NCI-H226 (cell line): ENCODE data around the gene DHRS3.
"Not testable (repeated sequence)": the region's sequence is repeated elsewhere in the genome, so short reads cannot be mapped to it uniquely, and the experiment has no call there.

Experiments used
- DNase-seq: peaks from one replicate; pipeline ENCODE4 v3.0.0-alpha.2; 2015

Gene DHRS3

DNA sequence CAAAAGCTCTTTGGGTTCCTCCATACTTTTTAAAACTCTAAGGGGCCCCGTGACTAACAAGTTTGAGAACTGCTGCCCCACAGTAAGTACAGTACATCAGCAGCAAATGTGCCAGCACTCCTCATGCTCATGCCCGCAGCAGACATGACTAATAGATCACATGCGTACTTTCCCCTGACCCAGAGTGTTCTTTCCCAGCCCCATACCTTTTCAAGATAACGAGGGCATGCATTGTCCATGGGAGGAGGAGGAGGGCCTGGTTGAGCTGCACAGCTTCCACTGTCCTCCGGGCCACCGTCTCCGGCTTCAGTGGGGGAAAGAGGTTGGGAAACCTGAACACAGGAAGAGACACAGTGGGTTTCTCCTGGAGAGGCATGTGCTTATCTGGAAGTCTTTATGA is 45.5 kb downstream of the DHRS3 start:
- peak; percentile 96 for DNase-seq

DNA sequence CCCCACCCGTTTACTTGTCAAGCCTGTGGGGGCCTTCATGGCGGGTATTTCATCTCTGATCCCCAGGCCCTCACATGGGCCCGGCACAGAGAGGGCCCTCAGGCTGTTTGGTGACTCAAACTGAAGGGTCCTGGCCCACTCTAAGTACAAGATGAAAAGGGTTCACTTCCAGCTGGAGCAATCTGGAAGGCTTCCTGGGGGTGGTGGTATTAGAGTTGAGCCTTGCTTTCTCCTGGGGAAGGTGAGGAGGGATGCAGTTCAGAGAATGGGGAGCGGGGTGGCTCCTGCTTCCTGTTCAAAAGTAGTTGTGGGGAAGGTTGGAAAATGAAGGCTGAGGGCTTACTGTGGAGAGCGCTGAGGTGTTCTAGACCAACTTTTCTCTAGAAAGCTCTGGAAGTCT is 47.7 kb downstream of the DHRS3 start:
- no peak for DNase-seq

DNA sequence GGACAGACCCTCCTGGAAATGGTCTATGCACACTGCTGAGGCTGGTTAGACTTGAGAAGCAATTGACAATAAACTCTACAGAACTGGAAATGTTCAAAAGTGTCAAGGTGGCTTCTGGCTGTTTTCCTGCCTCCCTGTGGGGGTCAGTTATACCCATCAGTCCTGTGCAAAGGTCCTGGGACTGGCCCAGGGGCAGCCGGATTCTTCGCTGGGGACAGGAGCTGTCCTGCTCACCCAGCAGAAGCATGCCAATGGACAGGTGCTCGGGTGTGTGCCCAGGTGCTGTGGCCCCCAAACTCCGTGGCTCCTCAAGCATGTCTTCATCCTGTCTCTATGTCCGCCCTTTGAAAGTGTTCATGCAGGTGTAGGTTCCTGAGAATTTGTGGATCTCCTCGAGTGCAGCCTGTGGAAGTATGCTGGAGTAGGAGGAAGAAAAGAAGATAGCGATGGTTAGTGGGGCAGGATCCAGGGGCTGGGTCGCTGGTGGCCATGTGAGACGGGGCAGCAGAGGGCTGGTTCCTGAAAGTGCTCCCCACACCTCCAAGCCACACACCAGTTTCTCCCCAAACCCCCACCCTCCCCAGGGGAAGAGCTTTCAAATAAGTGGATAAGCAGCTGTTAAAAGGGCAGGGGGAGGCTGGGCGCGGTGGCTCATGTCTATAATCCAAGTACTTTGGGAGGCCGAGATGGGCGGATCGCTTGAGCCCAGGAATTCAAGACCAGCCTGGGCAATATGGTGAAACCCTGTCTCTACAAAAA is 49.8 kb downstream of the DHRS3 start:
- no peak for DNase-seq

DNA sequence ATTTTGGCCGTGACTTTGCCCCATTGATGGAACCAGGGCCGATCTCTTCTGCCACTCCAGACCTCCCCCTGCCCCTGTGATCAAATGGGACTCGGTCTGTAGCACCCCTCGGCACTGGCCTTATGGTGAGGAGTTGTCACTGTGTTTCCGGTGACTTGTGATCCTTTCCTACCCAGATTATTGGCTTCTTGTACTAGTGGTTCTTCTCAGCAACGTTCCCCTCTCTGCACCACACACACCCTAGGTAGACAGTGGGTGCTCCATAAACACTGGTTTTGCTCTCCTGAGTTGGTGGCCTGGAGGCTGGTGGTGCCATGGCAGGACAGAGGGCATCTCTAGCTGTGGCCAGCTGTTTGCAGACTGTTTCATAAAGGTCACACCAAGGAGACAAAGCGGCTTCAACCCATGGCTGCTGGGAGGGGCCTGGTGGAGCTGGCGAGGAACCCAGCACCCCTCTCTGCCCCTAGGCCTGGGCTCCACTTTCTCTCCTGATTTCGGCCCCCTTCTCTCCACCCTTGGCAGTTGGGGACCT is 50.7 kb downstream of the DHRS3 start:
- no peak for DNase-seq

DNA sequence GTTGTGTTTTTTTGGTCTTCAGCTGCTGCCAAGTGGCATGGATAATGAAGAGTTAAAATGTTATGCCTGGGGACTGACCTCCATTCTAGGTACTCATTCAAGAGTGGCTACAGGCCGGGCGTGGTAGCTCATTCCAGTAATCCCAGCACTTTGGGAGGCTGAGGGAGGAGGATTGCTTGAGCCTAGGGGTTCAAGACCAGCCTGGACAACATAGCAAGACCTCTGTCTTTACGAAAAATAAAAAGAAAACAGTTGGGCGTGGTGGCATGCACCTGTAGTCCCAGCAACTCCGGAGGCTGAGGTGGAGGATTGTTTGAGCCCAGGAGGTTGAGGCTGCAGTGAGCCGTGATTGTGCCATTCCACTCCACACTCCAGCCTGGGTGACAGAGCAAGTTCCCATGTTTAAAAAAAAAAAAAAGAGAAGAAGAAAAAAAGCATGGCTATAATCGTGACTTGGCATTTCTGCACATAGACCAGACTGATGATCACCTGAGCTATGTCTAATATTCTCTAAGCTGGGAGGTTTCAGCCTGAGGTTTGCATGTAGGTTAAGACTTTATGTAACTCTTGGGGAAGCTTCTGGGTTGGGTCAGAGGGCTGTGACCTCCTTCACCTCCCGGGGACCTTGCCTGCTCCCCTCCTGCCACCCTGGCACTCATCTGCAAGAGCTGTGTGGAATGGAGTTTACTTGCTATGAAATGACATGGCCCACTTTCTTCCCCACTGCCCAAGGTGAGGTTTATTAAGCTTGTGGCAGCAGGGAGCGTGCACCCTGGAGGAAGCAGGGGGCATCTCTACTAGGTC is 51.3 kb downstream of the DHRS3 start:
- DNase-seq, result no peak

DNA sequence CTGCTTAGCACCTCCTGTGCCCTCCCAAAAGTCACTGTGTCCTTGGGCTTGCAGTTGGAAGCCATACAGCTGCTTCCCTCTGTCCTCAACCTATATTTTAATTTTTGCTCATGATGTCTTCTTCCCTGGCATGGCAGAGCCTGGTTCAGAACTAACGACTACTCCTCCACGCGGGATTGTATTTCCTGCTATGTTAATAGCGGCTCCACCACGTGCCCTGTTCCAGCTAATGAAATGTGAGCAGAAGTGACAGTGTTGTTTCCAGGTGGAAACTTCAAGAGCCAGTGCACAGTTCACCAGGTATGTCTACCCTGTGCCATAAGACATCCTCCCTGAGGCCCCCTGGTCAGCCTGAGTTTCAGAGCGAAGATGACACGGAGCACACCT is 52.1 kb downstream of the DHRS3 start:
- DNase-seq, result no peak

DNA sequence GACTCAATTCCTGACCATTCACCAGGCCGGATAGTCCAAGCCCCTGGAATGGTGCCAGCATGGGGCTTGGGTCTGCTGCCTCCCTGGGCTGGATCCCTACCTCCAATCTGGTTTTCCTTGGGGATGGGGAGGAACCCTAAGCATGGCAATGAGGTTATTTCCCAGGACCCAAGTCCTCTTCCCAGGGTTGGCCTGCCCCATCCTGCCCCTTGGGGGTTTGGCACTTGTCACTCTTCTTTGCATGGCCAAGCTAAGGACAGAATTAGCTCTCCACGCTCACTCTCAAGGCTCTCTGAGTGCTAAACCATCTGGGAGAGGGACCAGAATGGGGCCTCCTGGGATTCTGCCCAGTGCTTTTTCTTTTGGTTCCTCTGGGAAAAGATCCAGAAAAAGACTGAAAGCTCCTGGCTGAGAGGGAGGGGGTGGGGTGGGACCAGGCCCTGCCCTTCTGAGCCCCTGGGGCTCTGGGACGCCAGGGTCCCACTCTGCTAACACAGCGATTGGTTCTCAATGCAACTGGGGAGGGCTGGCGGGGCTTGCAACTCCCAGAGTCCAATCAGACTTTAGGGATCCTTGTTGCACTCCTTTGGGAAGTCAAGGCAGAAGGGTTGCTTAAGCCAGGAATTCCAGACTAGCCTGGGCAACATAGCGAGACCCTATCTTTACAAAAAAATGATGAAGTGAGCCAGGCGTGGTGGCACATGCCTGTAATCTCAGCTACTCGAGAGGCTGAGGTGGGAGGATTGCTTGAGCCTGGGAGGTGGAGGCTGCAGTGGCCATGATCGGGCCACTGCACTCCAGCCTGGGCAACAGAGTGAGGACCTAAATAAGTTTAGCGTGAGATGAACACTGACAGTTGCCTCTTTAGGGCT is 52.7 kb downstream of the DHRS3 start:
- DNase-seq, result no peak

DNA sequence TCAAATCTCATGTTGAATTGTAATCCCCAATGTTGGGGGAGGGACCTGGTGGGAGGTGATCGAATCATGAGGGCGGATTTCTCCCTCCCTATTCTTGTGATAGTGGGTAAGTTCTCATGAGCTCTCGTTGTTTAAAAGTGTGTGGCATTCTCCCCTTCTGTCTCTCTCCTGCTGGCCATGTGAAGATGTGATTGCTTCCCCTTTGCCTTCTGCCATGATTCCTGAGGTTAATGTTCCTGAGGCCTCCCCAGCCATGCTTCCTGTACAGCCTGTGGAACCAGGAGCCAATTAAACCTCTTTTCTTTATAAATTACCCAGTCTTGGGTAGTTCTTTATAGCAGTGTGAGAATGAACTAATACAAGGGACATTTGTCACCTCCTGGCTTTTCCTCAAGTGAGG is 53.8 kb downstream of the DHRS3 start:
- not testable (repeated sequence) for DNase-seq

DNA sequence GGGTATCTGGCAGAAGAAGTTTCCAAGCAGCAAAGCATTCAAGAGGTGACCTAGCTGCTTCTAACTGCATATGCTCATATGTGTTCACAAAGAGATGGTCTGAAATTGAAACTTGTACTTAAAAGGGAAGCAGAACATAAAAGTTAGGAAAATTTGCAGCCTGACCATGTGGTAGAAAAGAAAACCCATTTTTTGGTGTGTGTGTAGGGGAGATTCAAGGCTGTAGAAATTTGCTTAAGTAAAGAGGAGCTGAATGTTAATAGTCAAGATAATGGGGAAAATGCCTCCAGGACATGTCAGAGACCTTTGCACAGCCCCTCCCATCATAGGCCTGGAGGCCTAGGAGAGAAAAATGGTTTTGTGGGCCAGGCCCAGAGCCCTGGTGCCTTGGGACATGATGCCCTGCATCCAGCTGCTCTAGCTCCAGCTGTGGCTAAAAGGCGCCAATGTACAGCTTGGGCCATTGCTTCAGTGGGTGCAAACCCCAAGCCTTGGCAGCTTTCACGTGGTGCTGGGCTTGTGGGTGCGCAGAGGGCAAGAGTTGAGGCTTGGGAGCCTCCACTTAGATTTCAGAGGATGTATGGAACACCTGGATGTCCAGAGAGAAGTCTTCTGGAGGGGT is 54.9 kb downstream of the DHRS3 start:
- DNase-seq, result no peak

DNA sequence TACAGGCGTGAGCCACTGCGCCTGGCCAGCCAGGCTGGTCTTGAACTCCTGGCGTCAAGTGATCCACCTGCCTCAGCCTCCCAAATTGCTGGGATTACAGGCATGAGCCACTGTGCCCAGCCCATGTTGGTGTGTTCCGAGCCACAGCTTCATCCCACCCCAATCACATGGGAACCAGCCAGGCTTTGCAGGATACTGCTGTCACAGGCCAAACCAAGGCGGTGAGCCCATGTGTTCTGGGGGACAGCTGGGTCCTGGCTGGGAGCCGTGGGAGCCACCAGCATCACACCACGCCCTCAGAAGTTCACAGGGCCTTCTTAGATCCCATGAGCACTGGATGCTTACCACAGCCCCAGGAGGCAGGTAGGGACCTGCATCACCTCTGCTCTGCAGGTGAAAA is 56.9 kb downstream of the DHRS3 start:
- DNase-seq, result no peak

DNA sequence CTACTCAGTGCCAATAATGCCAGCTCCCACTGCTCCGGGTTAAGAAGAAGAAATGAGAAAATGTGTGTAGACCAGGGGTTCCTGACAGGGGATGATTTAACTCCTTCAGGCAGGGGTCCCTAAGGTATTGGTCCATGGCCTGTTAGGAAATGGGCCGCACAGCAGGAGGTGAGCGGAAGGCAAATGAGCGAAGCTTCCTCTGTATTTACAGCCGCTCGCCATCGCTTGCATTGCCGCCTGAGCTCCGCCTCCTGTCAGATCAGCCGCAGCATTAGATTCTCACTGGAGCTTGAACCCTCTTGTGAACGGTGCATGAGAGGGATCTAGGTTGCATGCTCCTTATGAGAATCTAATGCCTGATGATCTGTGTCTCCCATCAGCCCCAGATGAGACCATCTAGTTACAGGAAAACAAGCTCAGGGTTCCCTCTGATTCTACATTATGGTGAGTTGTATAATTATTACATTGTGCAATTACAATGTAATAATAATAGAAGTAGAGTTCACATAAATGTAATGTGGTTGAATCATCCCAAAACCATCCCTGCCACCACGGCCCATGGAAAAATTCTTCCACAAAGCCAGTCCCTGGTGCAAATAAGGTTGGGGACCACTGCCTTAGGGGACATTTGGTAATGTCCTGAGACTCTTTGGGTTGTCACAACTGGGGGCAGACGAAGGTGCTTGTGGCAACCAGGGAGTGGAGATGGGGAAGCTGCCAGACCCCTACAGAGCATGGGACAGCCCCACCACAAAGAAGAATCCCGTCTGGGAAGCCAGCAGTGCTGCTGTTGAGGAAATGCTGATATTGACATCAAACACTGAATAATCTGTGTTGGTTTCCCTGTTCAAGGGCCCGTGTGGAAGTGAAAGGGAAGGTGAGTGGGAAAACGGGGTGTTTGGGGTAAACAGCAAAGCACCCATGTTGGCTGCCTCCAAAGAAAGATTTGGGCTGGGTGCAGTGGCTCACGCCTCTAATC is 60.8 kb downstream of the DHRS3 start:
- DNase-seq, result no peak

DNA sequence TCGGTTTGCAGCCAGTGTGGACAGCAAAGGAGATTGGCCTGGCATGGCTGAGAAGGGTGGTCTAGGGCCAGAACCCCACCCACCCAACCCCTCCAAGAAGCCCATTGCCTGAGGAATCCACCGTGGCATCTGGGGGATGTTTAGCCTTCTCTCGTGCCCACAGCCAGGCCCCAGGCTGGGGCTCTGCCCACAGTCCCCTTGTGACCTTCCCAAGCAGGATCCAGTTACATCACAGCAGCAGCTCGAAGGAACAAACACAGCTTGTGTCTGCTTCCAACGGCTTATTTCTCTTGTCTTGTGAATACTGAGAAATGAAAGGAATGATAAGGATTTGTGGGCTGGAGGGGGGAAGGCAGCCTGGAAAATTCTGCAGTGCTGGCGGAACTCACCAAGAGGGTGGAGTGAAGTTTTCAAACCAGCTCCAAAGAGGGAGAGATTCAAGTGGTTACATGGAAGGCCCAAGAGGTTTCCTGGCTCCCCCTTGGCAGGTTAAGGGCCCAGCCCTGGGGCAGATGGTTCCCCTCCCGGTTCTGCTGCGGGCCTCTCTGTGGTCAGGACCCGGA is 61.6 kb downstream of the DHRS3 start:
- DNase-seq, result peak; percentile 91

DNA sequence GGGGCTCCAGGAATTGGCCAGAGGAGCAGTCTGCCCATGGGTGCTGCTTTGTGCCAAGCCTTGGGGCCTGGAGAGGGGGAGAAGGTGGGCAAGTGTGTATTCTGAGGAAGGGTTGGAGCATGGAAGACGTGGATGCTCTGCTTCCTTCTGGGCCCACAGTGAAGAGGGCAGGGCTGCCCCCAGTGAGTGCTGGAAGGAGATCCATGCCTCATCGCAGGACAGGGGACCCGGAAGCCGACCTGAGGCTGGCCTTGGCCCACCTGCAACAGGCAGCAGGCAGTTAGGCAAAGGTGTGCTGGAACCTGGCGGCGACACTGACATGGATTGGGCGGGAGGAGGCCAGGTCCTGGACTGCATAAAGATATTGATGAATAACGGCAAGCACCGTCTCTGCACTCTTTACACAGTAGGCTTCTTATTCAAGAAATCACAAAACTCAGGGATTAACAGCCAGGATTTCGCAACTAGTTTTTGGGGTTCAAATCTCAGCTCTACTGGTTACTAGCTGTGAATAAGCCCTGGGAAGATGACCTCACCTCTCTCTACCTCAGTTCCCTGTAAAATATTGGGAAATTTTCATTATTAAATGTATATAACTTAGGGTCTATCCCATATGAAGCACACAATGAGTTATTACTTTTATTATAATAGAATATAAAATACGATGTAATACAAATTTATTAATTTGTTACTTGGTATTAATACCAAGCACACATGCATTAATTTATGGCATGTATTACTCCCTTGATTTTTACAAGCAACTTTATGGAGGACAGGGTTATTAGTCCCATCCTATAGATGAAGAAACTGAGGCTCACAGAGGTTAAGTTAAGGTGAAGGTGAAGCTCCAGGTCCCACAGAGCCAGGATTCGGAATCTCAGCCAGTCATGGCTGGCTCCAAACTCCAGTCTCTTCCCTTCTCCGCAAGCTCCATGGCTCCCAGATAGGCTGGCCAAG is 62.3 kb downstream of the DHRS3 start:
- DNase-seq, result no peak

DNA sequence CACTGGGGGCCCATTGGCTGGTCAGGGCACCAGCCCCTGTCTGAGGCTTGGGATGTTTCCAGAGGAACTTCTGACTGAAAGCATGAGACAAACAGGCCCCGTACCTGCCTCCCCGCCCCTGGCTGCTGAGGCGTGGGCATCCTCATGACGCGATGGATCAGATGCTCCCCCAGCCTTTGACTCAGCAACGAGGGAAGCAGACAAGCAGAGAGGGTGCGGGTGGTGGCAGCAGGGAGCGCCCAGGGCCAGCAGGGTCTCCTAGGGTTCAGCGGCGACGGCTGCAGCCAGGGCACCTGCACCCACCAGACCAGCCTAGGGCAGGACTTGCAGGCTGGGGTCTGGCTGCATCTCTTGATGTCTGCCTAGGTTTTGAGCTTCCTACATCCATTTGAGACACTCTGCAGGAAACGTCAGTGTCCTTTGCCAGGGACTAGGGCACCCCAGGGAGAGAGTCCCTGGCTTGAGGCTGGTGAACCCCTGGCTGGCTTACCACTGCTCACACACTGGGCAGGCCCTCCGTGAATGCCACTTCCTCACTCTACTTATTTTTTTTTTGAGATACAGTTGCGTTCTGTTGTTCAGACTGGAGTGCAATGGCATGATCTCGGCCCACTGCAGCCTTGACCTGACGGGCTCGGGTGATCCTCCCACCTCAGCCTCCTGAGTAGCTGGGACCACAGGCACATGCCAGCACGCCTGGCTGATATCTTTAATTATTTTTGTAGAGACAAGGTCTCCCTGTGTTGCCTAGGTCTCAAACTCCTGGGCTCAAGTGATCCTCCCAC is 63.3 kb downstream of the DHRS3 start:
- DNase-seq, result no peak

DNA sequence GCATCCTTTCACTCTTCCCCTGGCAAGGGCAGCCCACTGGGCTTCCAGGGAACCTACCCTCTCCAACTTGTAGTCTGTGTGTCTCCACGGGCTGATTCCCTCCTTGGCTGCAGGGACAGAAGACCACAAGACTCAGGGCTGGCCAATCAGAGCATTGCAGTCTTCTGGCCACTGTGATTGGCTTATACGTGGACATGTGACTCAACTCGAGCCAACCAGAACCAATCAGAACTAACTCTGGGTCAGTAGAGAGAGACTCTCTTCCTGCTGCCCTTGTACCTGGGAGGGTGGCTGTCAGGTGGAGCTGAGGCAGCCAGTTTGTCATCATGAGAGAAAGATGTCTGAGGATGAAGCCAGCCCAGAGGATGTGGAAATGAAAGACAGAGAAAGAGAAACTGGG is 64.0 kb downstream of the DHRS3 start:
- no peak for DNase-seq

DNA sequence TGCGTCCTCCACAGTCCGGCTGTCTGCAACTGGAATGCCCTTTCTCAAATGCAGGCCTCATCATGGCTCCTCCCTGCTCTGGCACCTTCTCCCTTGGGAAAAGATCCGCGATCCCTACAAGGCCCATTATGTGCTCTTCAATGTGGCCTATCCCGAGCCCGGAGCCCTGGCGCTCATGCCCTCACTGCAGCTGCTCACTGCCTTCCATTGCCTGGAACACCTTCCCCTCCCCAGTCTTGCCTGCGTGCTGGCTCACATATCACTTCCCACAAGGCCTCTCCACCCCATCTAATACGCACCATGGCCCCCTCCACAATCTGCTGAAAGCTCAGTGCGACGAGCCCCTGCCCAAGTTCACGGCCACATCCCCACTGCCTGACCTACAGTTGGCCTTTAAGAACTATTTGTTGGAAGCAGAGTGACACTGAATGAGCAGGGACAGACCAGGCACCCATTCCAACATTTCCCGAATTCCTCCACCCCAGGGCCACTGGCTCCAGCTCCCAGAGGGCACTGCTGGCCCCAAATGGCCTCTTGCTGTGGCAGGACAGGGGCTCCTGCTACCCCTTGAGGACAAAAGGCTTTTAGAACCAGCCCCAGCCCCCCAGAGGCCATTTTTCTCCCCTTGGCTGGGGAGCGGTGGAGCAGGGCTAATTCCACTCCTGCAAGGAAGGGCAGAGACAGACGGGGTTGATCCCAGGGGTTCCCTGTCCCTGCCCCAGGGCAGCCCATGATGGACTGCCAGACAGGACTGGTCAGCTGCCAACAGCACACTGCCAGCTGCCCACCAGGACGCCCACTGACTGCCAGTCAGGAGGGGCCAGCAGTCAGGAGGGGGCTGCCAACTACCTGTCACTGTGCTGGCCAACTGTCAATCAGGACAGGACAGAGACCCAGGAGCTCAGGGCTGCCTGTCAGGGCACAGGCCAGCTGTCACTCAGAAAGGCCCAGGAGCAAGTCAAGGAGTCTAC is 64.8 kb downstream of the DHRS3 start:
- DNase-seq, result no peak

DNA sequence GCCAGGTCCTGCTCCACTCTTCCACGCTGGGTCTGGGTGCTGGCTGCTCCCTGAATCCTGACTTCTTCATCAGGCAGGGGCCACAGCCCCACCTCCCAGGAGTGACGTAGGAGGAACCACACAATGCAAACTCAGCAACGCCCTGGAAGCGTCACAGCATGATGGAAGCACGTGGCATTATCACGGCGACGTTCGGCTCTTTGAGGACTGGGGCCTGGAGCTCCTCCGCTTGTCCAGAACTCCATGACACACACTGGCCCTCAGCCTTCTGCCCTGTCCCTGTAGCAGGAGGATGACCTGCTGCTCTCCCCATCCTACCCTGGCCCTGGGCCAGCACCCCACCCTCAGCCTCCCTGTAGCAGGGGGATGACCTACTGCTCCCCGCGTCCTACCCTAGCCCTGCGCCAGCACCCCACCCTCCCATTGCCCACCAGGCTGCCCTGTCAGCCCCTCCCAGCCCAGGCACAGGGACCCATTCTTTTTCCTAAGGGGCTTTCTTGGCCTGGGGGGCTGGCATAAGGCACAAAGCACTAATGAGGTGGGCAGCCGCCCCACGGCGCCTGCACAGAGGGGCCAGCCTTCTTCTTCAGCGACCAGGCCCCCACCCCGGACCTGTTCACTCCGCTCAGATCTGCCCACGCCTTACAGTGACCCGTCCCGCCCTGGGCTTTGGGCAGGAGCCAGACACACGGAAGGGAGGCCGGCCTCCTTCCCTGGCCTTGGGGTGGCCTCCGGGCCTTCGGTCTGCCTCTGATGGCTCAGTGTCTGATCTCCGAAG is 65.7 kb downstream of the DHRS3 start:
- DNase-seq, result no peak
